Lower leg skin (tissue), 3 donors: ENCODE data around the gene PARD6G.

Source experiments
- POLR2A ChIP-seq, 2 donors: fragments of 450-650 bp; IDR thresholded peaks; one replicate each; pipeline ENCODE4 v1.6.1; 2016 to 2017; ENCODE audit warnings: antibody characterized with exemption in 2 of 2, mild to moderate bottlenecking in 1 of 2, moderate library complexity in 1 of 2
- TF ChIP-seq, protein P1 (sequence below), 3 donors: fragments of 450-650 bp; IDR thresholded peaks; one replicate each; pipeline ENCODE4 v1.5.1; 2016; ENCODE audit warnings: antibody characterized with exemption in 3 of 3, mild to moderate bottlenecking in 3 of 3, moderate library complexity in 2 of 3

DNA sequence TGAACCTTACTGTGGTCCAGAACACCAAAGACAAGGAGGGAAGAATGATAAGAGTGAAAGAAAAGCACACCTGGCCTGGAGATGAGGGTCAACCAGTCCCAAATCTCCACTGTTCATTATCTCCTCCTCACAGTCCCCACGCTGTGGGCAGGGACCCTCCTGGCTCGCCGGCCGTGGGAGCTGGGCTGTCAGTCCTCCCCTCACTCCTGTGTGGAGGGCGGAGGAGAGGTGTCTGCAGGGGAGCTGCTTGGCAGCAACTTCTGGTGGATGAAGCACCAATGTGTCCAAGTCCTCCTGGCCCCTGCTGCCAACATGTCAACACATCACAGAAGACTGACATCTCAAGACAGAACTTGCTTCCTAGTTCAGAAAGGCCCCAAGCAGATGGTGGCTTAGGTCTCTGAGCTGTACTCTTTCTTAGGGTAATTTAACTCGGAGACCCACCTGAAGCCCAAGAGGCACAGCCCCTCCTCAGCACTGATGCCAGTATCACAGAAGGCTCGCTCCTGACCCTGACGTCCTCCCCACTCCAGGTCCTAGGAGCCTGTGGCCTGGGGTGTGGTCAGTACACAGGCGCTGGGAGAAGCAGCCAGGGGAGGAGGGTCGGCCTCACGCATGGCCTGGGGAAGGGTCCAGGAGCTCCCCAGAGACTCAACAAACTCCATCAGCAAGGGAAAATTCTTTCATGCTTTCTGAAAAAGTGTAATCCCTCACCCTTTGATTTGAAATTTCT, 54.5 kb downstream of the PARD6G start:
- TF ChIP-seq, protein P1, sequence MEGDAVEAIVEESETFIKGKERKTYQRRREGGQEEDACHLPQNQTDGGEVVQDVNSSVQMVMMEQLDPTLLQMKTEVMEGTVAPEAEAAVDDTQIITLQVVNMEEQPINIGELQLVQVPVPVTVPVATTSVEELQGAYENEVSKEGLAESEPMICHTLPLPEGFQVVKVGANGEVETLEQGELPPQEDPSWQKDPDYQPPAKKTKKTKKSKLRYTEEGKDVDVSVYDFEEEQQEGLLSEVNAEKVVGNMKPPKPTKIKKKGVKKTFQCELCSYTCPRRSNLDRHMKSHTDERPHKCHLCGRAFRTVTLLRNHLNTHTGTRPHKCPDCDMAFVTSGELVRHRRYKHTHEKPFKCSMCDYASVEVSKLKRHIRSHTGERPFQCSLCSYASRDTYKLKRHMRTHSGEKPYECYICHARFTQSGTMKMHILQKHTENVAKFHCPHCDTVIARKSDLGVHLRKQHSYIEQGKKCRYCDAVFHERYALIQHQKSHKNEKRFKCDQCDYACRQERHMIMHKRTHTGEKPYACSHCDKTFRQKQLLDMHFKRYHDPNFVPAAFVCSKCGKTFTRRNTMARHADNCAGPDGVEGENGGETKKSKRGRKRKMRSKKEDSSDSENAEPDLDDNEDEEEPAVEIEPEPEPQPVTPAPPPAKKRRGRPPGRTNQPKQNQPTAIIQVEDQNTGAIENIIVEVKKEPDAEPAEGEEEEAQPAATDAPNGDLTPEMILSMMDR (IDR thresholded peaks at IDR 0.05): no peak
- TF ChIP-seq POLR2A (IDR thresholded peaks at IDR 0.05): no peak
